ENCODE data around the gene CD69.

DNA sequence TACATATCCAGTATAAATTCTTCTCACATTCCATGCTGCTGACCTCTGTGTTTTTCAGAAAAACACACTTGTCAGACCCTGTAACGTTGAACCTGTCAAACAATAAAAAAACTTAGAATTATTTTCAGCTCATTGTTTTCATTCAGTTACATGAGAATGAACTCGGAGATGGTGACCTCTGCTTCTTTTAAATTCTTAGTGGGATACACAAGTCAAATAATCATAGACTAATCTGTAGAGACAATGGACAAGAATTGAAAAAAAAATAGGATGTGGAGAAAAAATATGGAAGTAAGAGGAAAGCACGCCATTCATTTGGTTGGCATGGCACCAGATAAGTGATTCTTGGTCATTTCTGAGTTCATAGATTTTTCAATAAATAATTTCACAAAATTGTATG, 7.2 kb downstream of the CD69 start:
- TF ChIP-seq, protein P1, sequence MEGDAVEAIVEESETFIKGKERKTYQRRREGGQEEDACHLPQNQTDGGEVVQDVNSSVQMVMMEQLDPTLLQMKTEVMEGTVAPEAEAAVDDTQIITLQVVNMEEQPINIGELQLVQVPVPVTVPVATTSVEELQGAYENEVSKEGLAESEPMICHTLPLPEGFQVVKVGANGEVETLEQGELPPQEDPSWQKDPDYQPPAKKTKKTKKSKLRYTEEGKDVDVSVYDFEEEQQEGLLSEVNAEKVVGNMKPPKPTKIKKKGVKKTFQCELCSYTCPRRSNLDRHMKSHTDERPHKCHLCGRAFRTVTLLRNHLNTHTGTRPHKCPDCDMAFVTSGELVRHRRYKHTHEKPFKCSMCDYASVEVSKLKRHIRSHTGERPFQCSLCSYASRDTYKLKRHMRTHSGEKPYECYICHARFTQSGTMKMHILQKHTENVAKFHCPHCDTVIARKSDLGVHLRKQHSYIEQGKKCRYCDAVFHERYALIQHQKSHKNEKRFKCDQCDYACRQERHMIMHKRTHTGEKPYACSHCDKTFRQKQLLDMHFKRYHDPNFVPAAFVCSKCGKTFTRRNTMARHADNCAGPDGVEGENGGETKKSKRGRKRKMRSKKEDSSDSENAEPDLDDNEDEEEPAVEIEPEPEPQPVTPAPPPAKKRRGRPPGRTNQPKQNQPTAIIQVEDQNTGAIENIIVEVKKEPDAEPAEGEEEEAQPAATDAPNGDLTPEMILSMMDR (IDR thresholded peaks at IDR 0.05 in 4 of 5, conservative IDR thresholded peaks at IDR 0.05 in 1 of 5), result no peak
- no peak for TF ChIP-seq POLR2A (IDR thresholded peaks at IDR 0.05)

Measured in gastrocnemius medialis (tissue), 4 donors.